H1 (cell line): Measurements from ENCODE around the gene NUDCD2. TPM values are rescaled to one million over a fixed set of nuclear protein-coding genes. Genes with fewer than 3 reads are reported as not detected.

ENCODE experiments used
- CTCF ChIA-PET: fragments of 300-600 bp; sonication (Branson Sonifier 250); formaldehyde crosslinking; loops from one replicate; lab custom pipeline; 2021; ENCODE audit not compliant: partially characterized antibody; lab: Charles Lee
- POLR2A ChIA-PET: fragments of 300-600 bp; sonication (Branson Sonifier 250); formaldehyde crosslinking; loops from one replicate; lab custom pipeline; 2021; ENCODE audit warnings: inconsistent platforms; ENCODE audit not compliant: partially characterized antibody; lab: Charles Lee
- DNase-seq, 2 experiments: peaks; one replicate each; pipeline versions ENCODE4 v3.0.0 to v3.0.0-alpha.2; 2010 to 2022; ENCODE audit warnings: low spot score in 2 of 2, low read depth in 1 of 2, mixed read lengths in 1 of 2
- FAIRE-seq: peaks from 2 replicates; lab custom pipeline; 2011; peaks lifted over from hg19 to GRCh38; lab: Jason Lieb, UNC
- H2AFZ ChIP-seq: 2 replicates; pipeline ENCODE4 v1.8.1; 2012; ENCODE audit warnings: low read length, inconsistent platforms
- H2AK5ac ChIP-seq: 2 replicates; pipeline ENCODE4 v1.6.1; 2013; ENCODE audit warnings: low read depth, low read length
- H2BK120ac ChIP-seq: replicated peaks from 2 replicates; pipeline ENCODE3; 2013; ENCODE audit warnings: low read depth, low read length, inconsistent platforms
- H2BK12ac ChIP-seq: 2 replicates; pipeline ENCODE4 v1.6.1; 2013; ENCODE audit warnings: low read depth, low read length
- H2BK15ac ChIP-seq: 2 replicates; pipeline ENCODE4 v1.6.1; 2013; ENCODE audit warnings: low read length
- H2BK20ac ChIP-seq: 2 replicates; pipeline ENCODE4 v1.6.1; 2013; ENCODE audit warnings: low read length
- H2BK5ac ChIP-seq: 2 replicates; pipeline ENCODE4 v1.6.1; 2013; ENCODE audit warnings: low read depth, low read length
- H3K14ac ChIP-seq: 2 replicates; pipeline ENCODE4 v1.6.1; 2013; ENCODE audit warnings: inconsistent platforms; ENCODE audit not compliant: insufficient read length
- H3K18ac ChIP-seq: 2 replicates; pipeline ENCODE4 v1.6.1; 2013; ENCODE audit warnings: low read length; ENCODE audit errors: extremely low read depth
- H3K23ac ChIP-seq: 2 replicates; pipeline ENCODE4 v1.6.1; 2013; ENCODE audit warnings: inconsistent platforms; ENCODE audit not compliant: insufficient read length
- H3K23me2 ChIP-seq: 2 replicates; pipeline ENCODE4 v1.6.1; 2013; ENCODE audit warnings: low read depth, low read length
- H3K27ac ChIP-seq: 2 replicates; pipeline ENCODE4 v1.6.1; 2011; ENCODE audit warnings: low read depth, low read length, inconsistent platforms
- H3K27me3 ChIP-seq, 4 experiments: replicated peaks in 1 of 4; 1 replicate in 1 of 4; 2 replicates in 3 of 4; pipeline versions ENCODE4 v1.6.1 to v1.8.1; 2011 to 2013; ENCODE audit warnings: low read length in 3 of 4, mild to moderate bottlenecking in 3 of 4, inconsistent platforms in 2 of 4, mixed read lengths in 2 of 4, moderate library complexity in 1 of 4; ENCODE audit not compliant: control insufficient read depth in 3 of 4, insufficient read depth in 3 of 4; ENCODE audit errors: extremely low read depth in 1 of 4
- H3K36me3 ChIP-seq, 4 experiments: 2 replicates each; pipeline versions ENCODE4 v1.6.1 to v1.8.1; 2011 to 2013; ENCODE audit warnings: mild to moderate bottlenecking in 4 of 4, low read length in 3 of 4, moderate library complexity in 2 of 4, control low read depth in 1 of 4, inconsistent platforms in 1 of 4; ENCODE audit not compliant: insufficient read depth in 4 of 4, control insufficient read depth in 2 of 4
- H3K4ac ChIP-seq: replicated peaks from 2 replicates; pipeline ENCODE3; 2013; ENCODE audit warnings: low read length, low read depth, mixed read lengths, inconsistent platforms; ENCODE audit not compliant: insufficient read length
- H3K4me1 ChIP-seq, 4 experiments: replicated peaks in 1 of 4; 1 replicate in 1 of 4; 2 replicates in 3 of 4; pipeline versions ENCODE4 v1.6.1 to v1.8.1; 2011 to 2013; ENCODE audit warnings: low read length in 3 of 4, inconsistent platforms in 2 of 4, mixed read lengths in 1 of 4; ENCODE audit not compliant: insufficient read depth in 4 of 4, control insufficient read depth in 3 of 4
- H3K4me2 ChIP-seq, 2 experiments: 2 replicates each; pipeline versions ENCODE4 v1.6.1 to v1.8.1; 2011 to 2013; ENCODE audit warnings: low read depth in 2 of 2, low read length in 2 of 2, control low read depth in 1 of 2, inconsistent platforms in 1 of 2, mild to moderate bottlenecking in 1 of 2; ENCODE audit not compliant: insufficient read depth in 1 of 2
- H3K4me3 ChIP-seq, 4 experiments: fragments of 200-600, 300-600 bp in 1 of 4; sonication (generic), shearing (Covaris generic), sonication (Bioruptor Twin) in 1 of 4; 2 replicates each; pipeline versions ENCODE4 v1.5.1 to v1.8.1; 2011 to 2016; ENCODE audit warnings: low read length in 4 of 4, low read depth in 3 of 4, control low read depth in 2 of 4, inconsistent platforms in 2 of 4, mild to moderate bottlenecking in 2 of 4, mixed read lengths in 1 of 4, moderate library complexity in 1 of 4; ENCODE audit not compliant: insufficient read depth in 2 of 4; ENCODE audit errors: extremely low read depth in 1 of 4
- H3K56ac ChIP-seq: replicated peaks from 2 replicates; pipeline ENCODE3; 2013; ENCODE audit warnings: low read depth, mild to moderate bottlenecking, mixed read lengths, low read length, inconsistent platforms; ENCODE audit not compliant: insufficient read length
- H3K79me1 ChIP-seq: 2 replicates; pipeline ENCODE4 v1.6.1; 2013; ENCODE audit warnings: low read depth, low read length, control low read depth
- H3K79me2 ChIP-seq, 2 experiments: 2 replicates each; pipeline versions ENCODE4 v1.6.1 to v1.8.1; 2012 to 2013; ENCODE audit warnings: low read length in 2 of 2, mild to moderate bottlenecking in 2 of 2, inconsistent platforms in 1 of 2; ENCODE audit not compliant: insufficient read depth in 2 of 2, control insufficient read depth in 1 of 2
- H3K9ac ChIP-seq, 4 experiments: replicated peaks in 1 of 4; 1 replicate in 1 of 4; 2 replicates in 3 of 4; pipeline versions ENCODE4 v1.6.1 to v1.8.1; 2011 to 2013; ENCODE audit warnings: low read depth in 3 of 4, low read length in 3 of 4, control low read depth in 2 of 4, mild to moderate bottlenecking in 2 of 4, moderate library complexity in 2 of 4, inconsistent platforms in 1 of 4; ENCODE audit errors: extremely low read depth in 1 of 4
- H3K9me3 ChIP-seq, 2 experiments: 2 replicates each; pipeline versions ENCODE4 v1.6.1 to v1.8.1; 2012 to 2013; ENCODE audit warnings: mild to moderate bottlenecking in 2 of 2, moderate library complexity in 2 of 2, control low read depth in 1 of 2, inconsistent platforms in 1 of 2, low read depth in 1 of 2, low read length in 1 of 2, mixed read lengths in 1 of 2; ENCODE audit not compliant: insufficient read depth in 2 of 2
- H4K20me1 ChIP-seq, 2 experiments: replicated peaks in 1 of 2; 2 replicates each; pipeline versions ENCODE3 to v1.8.1; 2011 to 2013; ENCODE audit warnings: inconsistent platforms in 2 of 2, low read length in 2 of 2, mild to moderate bottlenecking in 1 of 2; ENCODE audit not compliant: insufficient read depth in 2 of 2, control insufficient read depth in 1 of 2
- H4K5ac ChIP-seq: 2 replicates; pipeline ENCODE4 v1.6.1; 2013; ENCODE audit warnings: low read length, low read depth, mixed read lengths, inconsistent platforms; ENCODE audit not compliant: insufficient read length
- H4K8ac ChIP-seq: 2 replicates; pipeline ENCODE4 v1.8.0; 2013; ENCODE audit warnings: mild to moderate bottlenecking, moderate library complexity, low read length, inconsistent platforms; ENCODE audit not compliant: insufficient read depth; ENCODE audit errors: extremely low read depth
- H4K91ac ChIP-seq: replicated peaks from 2 replicates; pipeline ENCODE3; 2013; ENCODE audit warnings: low read length, mixed read lengths, inconsistent platforms; ENCODE audit not compliant: insufficient read length
- CBX5 ChIP-seq: fragments of 300-800, 300-1000 bp; sonication (generic); IDR thresholded peaks from 2 replicates; pipeline ENCODE4 v1.7.1; 2016; ENCODE audit warnings: antibody characterized with exemption, low read length, low read depth
- CEBPB ChIP-seq: IDR thresholded peaks from 2 replicates; pipeline ENCODE4 v1.6.1; 2012; ENCODE audit warnings: low read depth, low read length
- CHD2 ChIP-seq: IDR thresholded peaks from 2 replicates; pipeline ENCODE4 v1.6.1; 2012; ENCODE audit warnings: low read length, improper control_type of control experiment
- CTBP2 ChIP-seq: IDR thresholded peaks from 2 replicates; pipeline ENCODE4 v1.7.0; 2011; ENCODE audit warnings: borderline replicate concordance, mild to moderate bottlenecking, moderate library complexity, mixed read lengths, low read length; ENCODE audit not compliant: insufficient read depth, insufficient read length
- CTCF ChIP-seq, 3 experiments: IDR thresholded peaks; 1 replicate in 2 of 3; 2 replicates in 1 of 3; pipeline versions ENCODE4 v1.5.1 to v1.6.1; 2011; ENCODE audit warnings: low read length in 3 of 3, mild to moderate bottlenecking in 3 of 3, inconsistent platforms in 2 of 3, low read depth in 1 of 3, moderate library complexity in 1 of 3; ENCODE audit not compliant: insufficient read depth in 1 of 3; ENCODE audit errors: control extremely low read depth in 1 of 3
- EZH2 ChIP-seq: fragments of 200-600 bp; sonication (generic); IDR thresholded peaks from 2 replicates; pipeline ENCODE4 v1.7.1; 2012; ENCODE audit warnings: low read depth, mild to moderate bottlenecking, moderate library complexity, low read length, inconsistent platforms; ENCODE audit not compliant: severe bottlenecking
- HDAC2 ChIP-seq, 2 experiments: fragments of 300-600 bp in 1 of 2; sonication (generic) in 1 of 2; IDR thresholded peaks; 2 replicates each; pipeline ENCODE4 v1.6.1; 2011 to 2012; ENCODE audit warnings: low read depth in 2 of 2, low read length in 2 of 2, mild to moderate bottlenecking in 2 of 2, moderate library complexity in 2 of 2, borderline replicate concordance in 1 of 2, inconsistent platforms in 1 of 2
- MAFK ChIP-seq: IDR thresholded peaks from 2 replicates; pipeline ENCODE4 v1.6.1; 2012; ENCODE audit warnings: low read depth, mild to moderate bottlenecking, improper control_type of control experiment, low read length
- POLR2A ChIP-seq, 2 experiments: IDR thresholded peaks; 1 replicate in 1 of 2; 2 replicates in 1 of 2; pipeline ENCODE4 v1.6.1; 2011; ENCODE audit warnings: low read depth in 2 of 2, low read length in 2 of 2, mild to moderate bottlenecking in 2 of 2; ENCODE audit errors: control extremely low read depth in 1 of 2
- SAP30 ChIP-seq: fragments of 300-600 bp; sonication (generic); IDR thresholded peaks from 2 replicates; pipeline ENCODE4 v1.7.1; 2012; ENCODE audit warnings: low read length, moderate library complexity, mild to moderate bottlenecking, inconsistent platforms; ENCODE audit not compliant: insufficient read depth, insufficient replicate concordance
- SP4 ChIP-seq: IDR thresholded peaks from 2 replicates; pipeline ENCODE4 v1.6.1; 2012; ENCODE audit warnings: low read length, inconsistent platforms
- polyA plus RNA-seq, 7 experiments: library from polyadenylated mRNA; depleted of rRNA in 3 of 7; stranded (reverse) in 5 of 7; unstranded in 2 of 7; fragments of >200 nt in 5 of 7; fragments of 200-250 nt in 2 of 7; gene quantifications; 1 replicate in 5 of 7; 2 replicates in 1 of 7; 4 replicates in 1 of 7; pipeline versions ENCODE4 v1.2.1 to v1.2.3, GENCODE V29; 2011 to 2013; ENCODE audit warnings: missing spikeins in 2 of 7, mixed read lengths in 2 of 7
- total RNA-seq: library from RNA; stranded (reverse); fragmentation: NEBNext Ultra II Directional; extraction: Animal tissue kit (Norgen Biotek cat#: 25700); gene quantifications from 2 replicates; pipeline ENCODE4 v1.2.1, GENCODE V29; 2021

The NUDCD2 gene
- total and polyA plus RNA-seq, 2 of the 8 experiments (the other 6 are each of a cell fraction or from before 2014, with no cell fraction given), result 12.2 to 59.5 TPM

GRCh38 chr5:163397354-163397753, 62.5 kb downstream of the NUDCD2 start:
- no peak overlapping the region for H3K9ac ChIP-seq
- DNase-seq (no peak), FAIRE-seq (no peak)
- H3K9me3 ChIP-seq, result no peaks in the 10 kb centered on the region
- no peaks in the 10 kb centered on the region for H4K20me1 ChIP-seq
- H3K56ac ChIP-seq, result no peak overlapping the region
- H2AK5ac ChIP-seq, result no peak overlapping the region
- no peak overlapping the region for H3K4ac ChIP-seq
- no peak overlapping the region for H2AFZ ChIP-seq
- no peak overlapping the region for H2BK120ac ChIP-seq
- no peak overlapping the region for H3K4me3 ChIP-seq
- no peak overlapping the region for H4K5ac ChIP-seq
- H4K91ac ChIP-seq, result no peak overlapping the region
- no peak overlapping the region for H3K27ac ChIP-seq
- no peak overlapping the region for H2BK15ac ChIP-seq
- H3K4me2 ChIP-seq, result no peak overlapping the region
- no peak overlapping the region for H3K18ac ChIP-seq
- no peaks in the 10 kb centered on the region; the same call in 1 of the 2 replicates for H3K23me2 ChIP-seq
- H3K14ac ChIP-seq, result no peak overlapping the region
- H3K79me1 ChIP-seq, result no peaks in the 10 kb centered on the region
- H3K79me2 ChIP-seq, result no peaks in the 10 kb centered on the region
- ChIA-PET CTCF (interaction anchor here (3.6 kb wide), 1 partner anchor 10 kb away, joined by 23 read pairs; no protein-coding TSS in a partner anchor), POLR2A (no interaction called here)
- H3K23ac ChIP-seq, result no peak overlapping the region
- no peak overlapping the region for H2BK20ac ChIP-seq
- H3K36me3 ChIP-seq, result no peaks in the 10 kb centered on the region
- no peak overlapping the region for H2BK12ac ChIP-seq
- H3K27me3 ChIP-seq, result no peaks in the 10 kb centered on the region
- H4K8ac ChIP-seq, result no peak overlapping the region
- H2BK5ac ChIP-seq, result no peak overlapping the region
- H3K4me1 ChIP-seq, result no peaks in the 10 kb centered on the region
- TF ChIP-seq CTBP2 (no peak), CEBPB (no peak), CBX5 (no peak), POLR2A (IDR thresholded peaks at IDR 0.05; ENCODE audit: control extremely low read depth in 1 of 2, low read depth in 2 of 2, low read length in 2 of 2) (no peak), CTCF (IDR thresholded peaks at IDR 0.05; ENCODE audit: control extremely low read depth in 1 of 3, insufficient read depth in 1 of 3, low read depth in 1 of 3, low read length in 3 of 3) (no peak), MAFK (no peak), EZH2 (no peak), HDAC2 (IDR thresholded peaks at IDR 0.05; ENCODE audit: borderline replicate concordance in 1 of 2, low read depth in 2 of 2, low read length in 2 of 2) (no peak), CHD2 (no peak), SP4 (no peak), SAP30 (no peak)
